Stimulated activated CD8-positive, alpha-beta memory T cell treated with anti-CD3 and anti-CD28 coated beads, Interleukin-15, amount 100 ng/mL, for 48 hours (primary cell): Measurements from ENCODE around the gene FOXP1.
"Not testable (repeated sequence)": the region's sequence is repeated elsewhere in the genome, so short reads cannot be mapped to it uniquely, and the experiment has no call there.

ENCODE experiments used
- DNase-seq, 2 donors: peaks; one replicate each; pipeline ENCODE4 v3.0.0-alpha.2; 2020; ENCODE audit warnings: low read depth in 2 of 2

FOXP1 gene

DNA sequence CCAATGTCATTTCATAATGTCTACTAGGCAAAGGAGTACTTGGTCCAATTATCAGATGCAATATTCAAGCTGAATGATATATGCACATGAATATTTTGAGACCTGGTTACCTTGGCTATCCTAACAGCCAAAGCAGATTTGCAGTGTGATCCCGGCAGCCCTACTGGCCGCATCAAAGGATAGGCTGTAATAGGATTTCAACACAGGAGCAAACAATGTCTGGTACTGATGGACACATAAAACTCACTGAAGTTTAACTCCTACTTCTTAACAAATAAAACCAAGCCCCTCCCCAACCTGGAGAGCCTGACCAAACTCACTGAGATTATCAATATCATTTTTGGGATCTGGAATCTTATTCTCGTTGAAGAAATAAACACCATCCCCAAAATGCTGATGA lies 130.2 kb downstream of the FOXP1 start:
- no peak for DNase-seq

DNA sequence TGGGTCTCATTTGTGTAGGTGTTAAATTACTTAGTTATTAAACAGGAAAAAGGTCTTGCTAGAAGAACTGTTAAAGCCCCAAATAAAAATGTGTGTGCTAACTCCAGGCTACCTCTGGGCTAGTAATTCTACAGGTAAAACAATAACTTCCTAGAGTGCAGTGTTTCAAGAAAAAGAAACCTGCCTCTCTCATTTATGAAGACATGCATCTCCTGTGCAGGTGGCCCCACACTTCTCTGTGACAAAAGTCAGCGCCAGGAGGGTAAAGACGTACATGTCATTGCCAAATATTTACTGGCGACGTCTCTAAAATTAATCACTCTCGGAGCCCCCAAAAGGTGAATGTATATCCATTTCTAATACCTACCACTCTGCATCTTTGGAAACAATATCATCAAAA lies 131.7 kb downstream of the FOXP1 start:
- DNase-seq = no peak

DNA sequence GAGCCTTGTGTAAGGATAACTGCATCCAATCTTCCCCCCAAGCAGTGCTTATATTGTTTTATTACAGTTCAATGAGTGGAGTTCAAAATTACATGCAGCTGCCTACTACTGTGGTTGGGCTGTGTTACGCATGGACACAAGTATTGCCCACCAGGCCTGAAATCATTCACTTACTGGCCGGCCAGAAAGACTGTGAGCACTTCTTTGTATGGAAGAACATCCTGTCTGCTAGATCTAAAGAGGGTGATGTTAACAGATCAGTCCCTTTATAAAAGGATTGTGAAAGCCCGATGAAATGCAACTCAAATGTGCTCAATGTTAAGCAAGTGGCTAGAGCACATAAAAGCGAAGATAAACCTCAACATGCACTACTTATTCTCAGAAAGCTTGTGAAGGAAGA lies 132.5 kb downstream of the FOXP1 start:
- DNase-seq = no peak

DNA sequence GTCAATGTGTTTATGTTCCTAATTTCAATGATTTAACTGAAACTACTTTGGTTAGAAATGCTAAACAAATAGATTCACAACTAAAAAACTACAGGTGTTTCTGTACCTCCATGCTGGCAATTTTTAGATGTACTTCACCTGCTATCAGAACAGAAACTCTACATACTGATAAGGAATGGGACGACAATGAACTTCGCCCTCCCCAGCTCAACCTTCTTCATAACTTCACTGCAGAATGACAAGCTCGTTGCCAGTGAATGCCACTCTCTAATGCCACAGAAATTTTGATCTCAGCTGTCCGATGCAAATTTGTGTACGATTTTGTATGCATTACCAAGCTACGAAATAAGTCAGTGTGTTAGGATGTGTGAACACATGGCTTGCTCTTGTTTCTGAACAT lies 133.4 kb downstream of the FOXP1 start:
- no peak for DNase-seq

DNA sequence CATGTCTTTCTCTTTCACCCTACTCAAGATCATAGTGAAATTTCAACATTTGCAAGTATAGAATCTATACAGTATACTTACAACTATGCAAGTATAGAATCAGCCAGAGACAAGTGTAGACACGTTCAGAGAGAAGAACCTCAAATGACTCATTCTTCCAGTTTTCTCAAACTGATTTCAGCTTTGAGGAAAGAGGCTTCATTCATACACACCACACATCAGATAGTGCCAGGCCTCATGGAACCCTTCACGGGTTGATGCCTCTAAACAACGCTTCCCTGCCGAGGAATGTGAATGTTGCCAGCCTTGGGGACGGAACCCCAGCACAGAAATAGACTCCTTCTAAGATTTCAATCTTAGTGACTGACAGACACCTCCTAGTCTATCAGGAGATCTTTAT lies 135.7 kb downstream of the FOXP1 start:
- no peak for DNase-seq

DNA sequence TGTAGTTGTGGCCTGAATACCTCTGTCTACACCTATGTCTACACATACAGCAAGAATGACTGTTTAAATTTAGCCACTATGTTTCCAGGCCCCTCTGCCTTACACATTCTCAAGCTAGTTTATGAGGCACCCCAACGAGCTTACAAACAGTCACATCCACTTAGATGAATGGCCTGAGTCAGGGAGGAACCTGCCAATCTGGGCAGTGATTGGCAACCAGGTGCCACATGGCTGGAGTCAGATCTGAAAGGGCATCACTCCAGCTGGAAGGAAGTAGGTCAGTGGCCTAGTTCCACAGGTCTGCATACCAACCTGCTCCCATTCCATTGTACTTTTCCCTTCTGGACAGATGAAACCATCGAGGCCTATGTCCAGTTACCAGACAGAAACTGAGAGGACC lies 136.3 kb downstream of the FOXP1 start:
- no peak for DNase-seq

DNA sequence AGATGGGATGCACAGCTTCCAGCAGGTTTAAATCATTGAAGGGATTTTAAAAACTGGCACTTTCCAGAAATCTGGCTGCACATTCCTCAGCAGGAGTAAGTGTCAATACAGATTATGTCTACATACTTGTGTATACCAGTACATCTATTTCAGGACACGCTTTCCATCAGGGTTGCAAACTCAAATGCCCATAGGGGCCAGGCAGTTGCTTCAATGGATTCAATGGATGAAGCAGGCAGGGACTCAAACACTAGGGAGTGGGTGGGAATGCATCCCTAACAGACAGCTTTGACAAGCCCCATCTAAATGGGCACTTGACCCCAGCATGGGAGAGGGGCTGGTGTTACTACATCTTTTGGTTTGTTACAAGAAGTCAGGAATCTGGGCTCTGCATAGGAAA lies 136.8 kb downstream of the FOXP1 start:
- DNase-seq = no peak

DNA sequence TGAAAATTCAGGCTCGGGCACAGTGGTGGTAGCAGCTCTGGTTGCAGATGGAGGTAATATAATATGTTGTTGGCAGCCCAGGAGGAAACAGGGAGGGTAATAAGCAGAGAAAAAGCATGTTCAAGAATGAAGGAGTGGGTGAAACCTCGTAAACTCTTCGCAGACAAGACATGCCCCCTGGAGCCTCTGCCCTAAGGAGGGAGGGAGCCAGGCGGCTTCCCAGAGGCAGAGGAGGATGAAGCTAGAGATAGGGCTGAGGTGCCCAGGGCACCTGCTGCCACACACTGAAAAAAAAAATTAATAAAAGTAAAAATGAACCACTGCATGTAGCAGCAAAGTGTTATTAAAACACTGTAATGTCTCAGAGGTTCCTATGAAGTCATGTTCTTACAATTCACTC lies 137.3 kb downstream of the FOXP1 start:
- no peak for DNase-seq

DNA sequence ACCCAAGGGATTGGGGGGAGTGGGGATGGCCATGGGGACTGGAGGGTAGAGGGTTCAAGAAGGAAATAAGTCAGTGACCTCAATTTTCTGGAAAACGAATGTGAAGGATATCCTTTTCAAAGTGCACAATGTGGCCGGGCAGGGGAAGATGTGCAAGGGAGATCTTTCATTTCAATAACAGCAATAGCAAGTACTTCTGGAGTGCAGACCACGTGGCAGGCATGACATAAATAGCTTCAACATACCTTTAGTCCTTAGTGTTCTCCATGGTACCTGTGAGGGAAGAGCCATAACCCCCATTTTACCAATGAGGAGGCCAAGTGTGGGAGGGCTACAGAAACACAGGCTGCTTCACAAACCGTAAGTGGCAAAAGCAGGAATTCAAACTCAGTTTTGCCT lies 138.7 kb downstream of the FOXP1 start:
- DNase-seq = no peak

DNA sequence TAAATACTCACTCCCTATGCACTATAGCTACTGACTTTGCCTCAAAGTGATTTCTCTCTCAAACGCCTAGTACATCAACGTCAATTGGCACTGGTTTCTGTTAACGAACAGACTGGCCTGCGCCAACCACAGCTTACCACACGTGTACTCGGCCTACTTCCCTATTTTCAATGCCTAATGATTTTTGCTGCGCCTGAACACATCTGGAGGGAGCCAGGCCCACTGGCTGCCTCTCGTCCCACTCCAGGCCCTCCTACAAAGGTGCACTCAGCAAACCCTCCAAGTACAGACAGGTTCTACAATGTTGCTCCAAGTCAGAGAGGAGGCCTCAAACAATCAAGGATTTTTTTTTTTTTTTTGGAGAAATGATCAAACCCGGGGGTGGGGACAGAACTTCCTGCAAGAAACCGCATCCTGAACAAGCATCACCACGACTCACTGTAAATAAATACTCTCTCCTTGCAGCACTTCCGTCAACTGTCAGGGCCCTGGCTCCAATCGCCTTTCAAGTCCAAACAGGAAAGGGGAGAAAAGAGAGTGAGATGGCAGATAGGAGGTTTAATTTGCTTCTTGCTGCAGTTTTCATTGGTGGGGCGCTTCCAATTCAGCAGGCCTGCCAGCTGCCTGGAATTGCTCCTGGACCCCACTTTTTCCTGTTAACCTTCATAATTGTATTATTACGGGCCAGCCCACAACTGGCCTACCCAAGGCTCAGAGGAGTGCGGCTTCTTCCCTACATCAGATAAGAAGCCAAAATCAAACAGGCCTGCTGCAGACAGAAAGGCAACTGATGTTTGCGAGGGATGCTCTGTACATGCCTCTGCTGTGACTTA lies 139.3 kb downstream of the FOXP1 start:
- peak in 1 of 2 donors; percentile 44 for DNase-seq

DNA sequence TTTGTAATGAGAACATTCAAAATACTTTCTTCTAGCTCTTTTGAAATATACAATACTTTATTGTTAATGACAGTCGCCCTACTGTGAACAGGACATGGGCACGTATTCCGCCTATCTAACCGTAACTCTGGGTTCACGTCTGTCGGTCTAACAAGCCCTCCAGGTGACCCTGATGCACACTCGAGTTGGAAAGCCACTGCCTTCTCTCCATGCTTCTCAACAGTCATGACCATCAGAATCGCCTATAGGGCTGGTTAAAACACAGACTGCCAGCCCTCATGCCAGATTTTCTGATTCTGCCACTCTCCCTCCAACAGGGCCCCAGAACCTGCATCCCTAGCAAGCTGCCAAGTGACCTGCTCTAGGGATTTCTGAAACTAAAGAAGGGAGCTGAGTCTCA lies 140.2 kb downstream of the FOXP1 start:
- DNase-seq = no peak

DNA sequence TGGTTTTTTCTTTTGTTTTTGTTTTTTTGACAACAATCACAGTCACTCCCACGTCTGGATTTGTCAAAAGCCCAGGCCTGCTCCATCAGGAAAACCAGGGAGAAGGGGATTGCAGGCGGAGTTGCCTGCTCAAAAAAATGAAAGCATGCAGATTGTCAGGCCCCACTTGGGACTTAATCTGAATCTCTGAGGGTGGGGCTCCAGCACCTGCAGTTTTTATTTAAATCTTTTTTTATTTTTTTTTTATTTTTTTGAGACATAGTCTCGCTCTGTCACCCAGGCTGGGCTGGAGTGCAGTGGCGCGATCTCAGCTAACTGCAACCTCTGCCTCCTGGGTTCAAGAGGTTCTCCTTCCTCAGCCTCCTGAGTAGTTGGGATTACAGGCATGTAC lies 140.9 kb downstream of the FOXP1 start:
- no peak for DNase-seq

DNA sequence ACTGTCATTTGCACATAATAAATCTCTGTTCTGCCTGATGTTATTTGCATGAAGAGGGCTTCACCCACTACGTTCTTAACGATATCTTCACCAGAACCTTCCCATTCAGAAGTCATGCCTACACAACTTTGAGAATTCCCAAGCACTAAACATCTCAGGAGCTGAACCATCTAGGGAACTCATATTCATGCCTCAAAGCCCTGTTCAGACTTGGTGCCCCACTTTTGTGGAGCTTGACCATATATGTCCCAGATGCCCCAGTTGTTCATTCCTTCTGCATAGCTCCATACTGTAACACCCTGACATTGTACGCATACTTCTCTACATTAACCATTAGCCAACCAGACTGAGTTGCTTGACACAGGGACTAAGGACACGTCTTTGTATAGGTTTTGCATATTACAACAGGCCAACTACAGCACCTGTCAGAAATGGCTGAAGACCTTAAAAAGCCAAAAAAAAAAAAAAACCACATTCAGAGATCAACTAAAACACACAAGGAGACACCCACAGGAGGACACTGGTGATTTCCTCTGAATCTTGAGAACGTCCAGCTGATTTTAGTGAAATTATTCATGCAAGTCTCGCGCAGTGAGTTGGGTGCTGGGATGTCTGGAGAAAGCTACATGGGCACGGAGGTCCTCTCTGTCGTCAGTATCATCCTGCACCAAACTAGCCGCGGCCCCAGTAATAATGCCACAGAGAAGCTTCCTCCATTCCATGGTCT lies 141.4 kb downstream of the FOXP1 start:
- no peak for DNase-seq

DNA sequence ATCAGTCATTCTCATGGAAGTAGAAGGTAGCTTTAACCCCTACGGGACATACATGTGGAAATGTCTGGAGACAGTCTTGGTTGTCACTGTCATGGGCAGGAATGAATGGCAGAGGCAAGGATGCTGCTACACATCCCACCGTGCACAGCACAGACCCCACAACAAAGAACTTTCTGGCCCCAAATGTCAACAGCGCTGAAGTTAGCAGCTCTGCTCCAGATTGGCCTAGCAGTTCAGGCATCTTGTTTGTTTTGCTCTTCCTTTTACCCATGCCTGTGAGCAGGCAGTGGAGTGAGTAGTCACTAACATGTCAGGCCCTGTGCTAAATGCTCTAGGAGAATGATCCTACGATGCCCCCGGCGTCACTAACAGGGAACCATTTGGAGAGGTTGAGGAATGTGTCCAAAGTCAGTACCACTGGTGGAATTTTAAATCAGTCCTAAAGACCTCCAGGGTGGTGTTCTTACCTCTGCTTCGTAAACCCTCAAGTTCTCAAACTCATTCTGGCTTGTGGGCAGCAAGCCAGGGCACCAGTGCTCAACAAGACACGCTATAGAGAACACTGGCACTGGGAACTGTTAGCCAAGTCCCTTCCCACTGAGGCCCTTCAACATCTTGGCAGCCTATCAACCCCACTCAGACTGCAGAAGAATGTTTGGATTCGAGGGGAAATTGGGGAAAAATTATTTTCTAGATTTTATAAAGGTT lies 142.2 kb downstream of the FOXP1 start:
- no peak for DNase-seq

DNA sequence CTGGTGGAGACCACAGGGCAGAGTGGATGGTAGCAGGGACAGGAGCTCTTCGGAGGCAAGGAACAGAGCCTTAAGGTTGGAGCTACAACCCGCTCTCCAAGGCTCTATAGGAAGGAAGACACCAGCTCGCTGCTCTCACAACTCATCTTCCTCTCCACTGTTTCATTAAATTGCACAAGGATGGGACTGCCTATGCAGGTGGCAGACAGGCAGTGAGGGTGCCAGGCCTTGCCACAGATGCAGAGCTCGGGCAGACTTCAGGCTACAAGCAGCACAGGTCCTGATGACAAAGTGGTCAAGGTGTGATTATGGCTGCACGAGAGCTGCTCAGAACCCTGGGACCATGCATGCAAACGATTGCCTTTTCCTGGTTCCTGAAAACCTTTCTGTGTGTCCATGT lies 144.6 kb downstream of the FOXP1 start:
- no peak for DNase-seq

DNA sequence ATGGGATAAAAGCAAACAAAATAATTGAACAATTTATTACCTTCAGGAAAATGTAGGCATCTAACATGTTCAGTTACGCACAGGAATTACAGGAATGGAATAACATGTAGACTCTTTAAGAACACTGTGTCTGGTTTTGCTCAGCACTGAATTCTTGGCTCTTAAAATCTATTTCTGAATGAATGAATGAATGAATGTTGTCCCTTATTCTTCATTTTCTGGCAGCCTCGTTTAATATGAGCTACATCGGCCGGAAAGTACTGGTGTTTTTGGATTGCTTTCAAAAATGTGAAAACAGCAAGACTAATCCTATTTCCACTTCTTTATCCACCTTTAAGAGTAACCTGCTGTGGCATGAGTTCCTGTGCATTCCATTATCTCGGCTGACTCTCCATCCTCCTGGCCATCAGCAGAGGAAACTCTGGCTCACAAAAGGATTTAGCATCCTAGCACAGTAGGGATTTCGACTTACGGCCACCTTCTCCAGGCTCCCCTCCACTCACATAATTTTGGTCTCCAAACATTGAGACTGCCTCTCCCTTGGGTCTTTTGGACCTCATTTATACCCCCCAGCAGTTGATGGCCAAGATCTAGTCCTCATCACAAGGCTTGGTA lies 145.3 kb downstream of the FOXP1 start:
- no peak for DNase-seq

DNA sequence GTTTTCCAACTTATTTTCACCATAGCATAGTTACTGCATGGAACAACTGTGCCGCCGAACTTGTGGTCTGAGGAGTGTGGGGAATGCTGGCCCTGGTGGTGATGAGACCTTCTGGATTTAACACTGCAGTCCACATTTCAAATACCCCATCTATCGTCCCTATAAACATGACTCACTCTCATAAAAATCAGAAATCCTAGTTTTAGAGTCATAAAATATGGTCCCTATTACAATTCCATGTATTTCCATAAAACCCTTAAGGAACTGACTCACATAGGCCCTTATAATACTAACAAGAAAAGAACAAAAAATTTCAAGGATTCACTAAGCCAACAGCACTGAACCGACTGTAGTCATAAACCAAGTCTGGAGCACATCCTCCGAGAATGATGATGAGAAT lies 147.2 kb downstream of the FOXP1 start:
- no peak for DNase-seq

DNA sequence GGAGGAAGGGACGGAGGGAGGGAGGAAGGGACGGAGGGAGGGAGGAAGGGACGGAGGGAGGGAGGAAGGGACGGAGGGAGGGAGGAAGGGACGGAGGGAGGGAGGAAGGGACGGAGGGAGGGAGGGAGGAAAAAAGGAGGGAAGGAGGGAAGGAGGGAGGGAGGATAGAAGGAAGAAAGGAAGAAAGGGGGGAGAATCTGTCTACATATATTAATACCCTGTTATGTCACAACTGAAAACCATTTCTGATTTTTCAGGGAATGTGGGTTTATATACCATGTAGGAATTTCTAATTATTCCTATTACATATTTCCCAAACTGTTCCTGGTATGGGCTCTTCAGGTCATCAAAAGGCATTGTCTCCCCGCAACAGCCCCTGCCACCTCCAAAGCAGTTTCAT lies 147.7 kb downstream of the FOXP1 start:
- not testable (repeated sequence) for DNase-seq

DNA sequence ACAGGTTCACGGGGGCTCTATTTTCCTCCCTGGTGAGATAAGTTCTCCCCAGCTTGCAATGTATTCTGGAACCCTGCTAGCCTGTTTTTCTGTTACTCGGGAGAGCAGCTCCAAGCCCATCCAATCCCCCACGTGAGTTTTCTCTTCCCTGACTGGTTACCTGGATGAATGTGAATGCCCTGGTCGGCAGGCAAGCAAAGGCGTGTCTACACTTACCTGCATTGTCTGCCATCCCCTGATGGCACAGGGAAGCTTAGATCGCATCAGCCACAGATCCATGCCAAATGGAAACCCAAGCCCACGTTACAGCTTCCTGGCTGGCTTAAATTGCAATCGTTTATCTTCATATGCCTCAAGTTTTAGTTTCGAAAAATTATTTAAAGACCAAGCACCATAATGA lies 149.9 kb downstream of the FOXP1 start:
- DNase-seq = no peak

DNA sequence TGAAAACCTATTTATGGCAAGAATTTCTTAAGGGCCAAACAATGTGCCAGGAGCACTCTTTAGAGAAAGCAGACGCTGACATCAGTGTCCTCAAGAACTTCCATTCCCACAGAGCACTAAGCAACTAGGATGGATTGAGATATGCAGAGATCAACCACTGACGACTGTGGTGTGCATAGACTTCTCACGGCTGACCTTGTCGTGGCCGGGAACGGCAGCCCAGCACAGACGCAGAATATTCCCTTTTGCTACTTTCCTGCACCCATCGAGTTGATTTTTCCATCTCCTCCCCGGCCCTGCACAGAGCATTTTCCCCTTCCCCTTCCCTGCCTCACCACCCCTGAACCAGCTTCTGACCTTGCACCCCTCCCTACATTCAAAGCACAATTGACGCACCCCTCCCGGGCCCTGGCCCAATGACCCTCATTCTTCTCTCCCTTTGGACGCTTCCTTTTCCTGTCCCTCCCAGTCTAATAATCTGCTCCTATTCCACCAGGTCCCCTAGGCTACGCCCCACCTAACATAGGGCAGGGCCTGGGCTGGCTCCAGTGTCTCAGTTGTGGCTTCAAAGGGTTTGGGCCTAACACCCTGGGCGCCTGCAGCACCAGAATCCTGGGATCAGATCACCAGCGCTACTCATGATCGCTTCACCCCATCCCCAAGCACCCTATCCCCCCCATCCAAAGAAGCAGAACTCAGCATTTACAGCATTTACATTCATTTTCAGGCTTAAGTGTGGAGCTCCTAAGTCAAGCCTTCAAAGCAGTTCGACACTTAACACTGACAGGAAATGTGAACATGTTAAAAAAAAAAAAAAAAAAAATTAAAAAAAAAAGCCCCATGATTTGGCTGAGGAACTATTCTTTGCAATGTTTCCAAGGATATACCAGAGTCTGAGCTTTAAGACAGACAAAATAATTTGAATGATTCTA lies 151.2 kb downstream of the FOXP1 start:
- DNase-seq = no peak

DNA sequence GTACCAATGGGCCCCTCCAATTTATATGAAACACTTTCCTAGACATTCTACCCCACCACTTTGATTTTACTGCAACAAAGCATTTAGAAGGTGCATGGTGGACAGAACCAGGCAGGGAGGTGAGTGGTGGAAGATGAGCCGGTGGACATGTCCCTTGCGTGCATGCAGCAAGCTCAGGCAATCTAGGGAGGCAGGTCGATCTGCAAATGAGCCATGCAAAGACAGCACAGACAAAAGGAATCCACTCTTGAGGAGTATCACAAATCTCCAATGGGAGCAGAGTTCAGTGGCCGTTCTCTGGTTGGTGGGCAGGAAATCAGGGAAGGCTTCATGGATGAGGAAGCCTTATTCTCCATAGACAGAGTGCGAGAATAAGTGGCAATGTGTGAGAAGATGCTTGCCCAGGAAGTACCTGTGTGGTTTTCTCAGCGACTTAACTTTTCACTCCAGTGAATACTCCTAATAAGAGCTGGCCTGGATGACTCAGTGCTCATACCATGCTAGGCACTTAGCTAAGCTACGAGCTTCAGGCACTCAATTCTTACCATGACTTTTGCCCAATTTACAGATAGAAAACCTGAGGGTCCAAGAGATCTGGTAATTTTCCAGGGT lies 152.5 kb downstream of the FOXP1 start:
- no peak for DNase-seq
